NCI-H82 treated with DMSO at 0.1 percent for 48 hours (cell line): ENCODE data around the gene APOBEC2.

ENCODE experiments used
- DNase-seq: peaks from one replicate; lab custom pipeline; 2025; ENCODE audit not compliant: unreplicated experiment; lab: John Stamatoyannopoulos, UW

Gene APOBEC2

GRCh38 chr6:41037107-41037900 lies 15.7 kb upstream of the APOBEC2 start:
- no peak for DNase-seq

- DNase-seq, result no peak
Observed at GRCh38 chr6:41038205-41038604, 14.8 kb upstream of the APOBEC2 start.

GRCh38 chr6:41039060-41039998 lies 13.7 kb upstream of the APOBEC2 start, which contains the start of gene UNC5CL:
Gene UNC5CL, minus strand, starts transcription at chr6:41039221. Its CDS starts 4,147 bp downstream, at chr6:41035074.
- DNase-seq, result peak; percentile 28

GRCh38 chr6:41040101-41040939 lies 12.7 kb upstream of the APOBEC2 start:
- DNase-seq, result no peak

GRCh38 chr6:41040940-41041536 lies 12.0 kb upstream of the APOBEC2 start:
- no peak for DNase-seq

GRCh38 chr6:41042226-41043055 lies 10.6 kb upstream of the APOBEC2 start, which contains the start of gene TSPO2:
Gene TSPO2, plus strand, starts transcription at chr6:41042467. Its CDS starts 519 bp downstream, at chr6:41042986.
- no peak for DNase-seq

GRCh38 chr6:41043151-41043550 lies 9.9 kb upstream of the APOBEC2 start:
- DNase-seq, result no peak

- DNase-seq, result no peak
Observed at GRCh38 chr6:41045664-41046063, 7.3 kb upstream of the APOBEC2 start.

GRCh38 chr6:41046084-41046483 lies 6.9 kb upstream of the APOBEC2 start:
- DNase-seq, result no peak

GRCh38 chr6:41047306-41047705 lies 5.7 kb upstream of the APOBEC2 start:
- no peak for DNase-seq

GRCh38 chr6:41047745-41048732 lies 5.0 kb upstream of the APOBEC2 start:
- no peak for DNase-seq

GRCh38 chr6:41049521-41049920 lies 3.5 kb upstream of the APOBEC2 start:
- DNase-seq, result no peak

GRCh38 chr6:41049955-41050354 lies 3.0 kb upstream of the APOBEC2 start:
- DNase-seq, result no peak

- DNase-seq, result no peak
Observed at GRCh38 chr6:41050536-41050935, 2.5 kb upstream of the APOBEC2 start.

- no peak for DNase-seq
Observed at GRCh38 chr6:41051873-41052272, 1.1 kb upstream of the APOBEC2 start.

- peak; percentile 45 for DNase-seq
Observed at GRCh38 chr6:41054511-41054910, 1.5 kb downstream of the APOBEC2 start.

- DNase-seq, result peak; percentile 62
Observed at GRCh38 chr6:41055149-41055548, 2.1 kb downstream of the APOBEC2 start.

GRCh38 chr6:41056768-41057490 lies 3.9 kb downstream of the APOBEC2 start:
- DNase-seq, result no peak
